Activated CD4-positive, CD25-positive, alpha-beta regulatory T cell treated with anti-CD3 and anti-CD28 coated beads, Interleukin-2, amount 50 U/mL, for 16 hours (primary cell): ENCODE results near the gene E2F2.

Experiments
- DNase-seq: peaks from one replicate; pipeline ENCODE4 v3.0.0-alpha.2; 2020; ENCODE audit warnings: low read depth, low spot score

The E2F2 gene

GRCh38 chr1:23562137-23562876, 31.3 kb upstream of the E2F2 start:
- DNase-seq: no peak

DNA sequence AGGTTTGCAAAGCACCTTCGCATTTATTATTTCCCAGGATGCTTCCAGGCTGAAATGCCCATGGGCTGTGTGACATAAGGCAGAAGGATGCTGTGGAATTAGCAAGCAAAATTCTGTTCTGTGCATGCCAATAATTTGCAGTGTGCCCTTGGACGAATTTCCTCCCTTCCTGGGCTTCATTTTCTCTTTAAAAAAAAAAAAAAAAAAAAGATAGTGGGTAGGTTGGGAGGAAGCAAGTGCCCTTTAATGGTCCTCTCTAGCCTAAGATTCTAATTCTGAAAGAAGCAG, 30.7 kb upstream of the E2F2 start:
- DNase-seq: no peak

DNA sequence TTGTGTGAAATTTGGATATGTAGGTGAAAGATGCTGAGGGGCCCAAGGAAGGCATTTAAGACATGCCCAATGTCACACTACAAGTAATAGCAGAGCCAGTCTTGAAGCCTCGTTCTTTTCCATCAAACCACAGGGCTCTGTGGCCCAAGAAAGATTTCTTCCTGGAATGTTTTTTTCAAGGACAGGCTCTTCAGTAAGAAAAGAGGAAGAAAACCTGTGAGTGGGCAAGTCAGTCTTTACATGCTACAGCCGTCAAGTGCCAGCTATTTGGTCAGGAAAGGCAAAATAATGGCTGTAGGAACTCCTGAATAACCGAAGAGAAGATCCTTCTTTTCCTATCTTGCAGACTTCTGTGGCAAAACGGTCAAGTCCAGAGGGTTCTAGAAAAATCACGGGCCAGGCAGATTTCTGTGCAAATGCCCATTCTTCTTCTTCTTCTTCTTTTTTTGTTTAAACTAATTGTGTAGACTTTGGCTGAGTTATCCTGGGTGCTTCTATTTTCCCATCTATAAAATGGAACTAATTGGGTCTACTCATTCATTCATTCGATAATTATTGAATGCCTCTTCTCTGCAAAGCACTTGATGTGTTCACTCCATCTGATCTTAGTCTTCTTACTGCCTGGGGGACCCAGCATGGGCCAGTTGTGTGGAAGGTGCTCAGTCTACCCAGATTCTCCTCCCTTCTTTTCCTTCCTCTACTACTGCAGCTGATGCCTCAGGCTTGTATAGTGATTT, 30.2 kb upstream of the E2F2 start:
- DNase-seq: no peak

DNA sequence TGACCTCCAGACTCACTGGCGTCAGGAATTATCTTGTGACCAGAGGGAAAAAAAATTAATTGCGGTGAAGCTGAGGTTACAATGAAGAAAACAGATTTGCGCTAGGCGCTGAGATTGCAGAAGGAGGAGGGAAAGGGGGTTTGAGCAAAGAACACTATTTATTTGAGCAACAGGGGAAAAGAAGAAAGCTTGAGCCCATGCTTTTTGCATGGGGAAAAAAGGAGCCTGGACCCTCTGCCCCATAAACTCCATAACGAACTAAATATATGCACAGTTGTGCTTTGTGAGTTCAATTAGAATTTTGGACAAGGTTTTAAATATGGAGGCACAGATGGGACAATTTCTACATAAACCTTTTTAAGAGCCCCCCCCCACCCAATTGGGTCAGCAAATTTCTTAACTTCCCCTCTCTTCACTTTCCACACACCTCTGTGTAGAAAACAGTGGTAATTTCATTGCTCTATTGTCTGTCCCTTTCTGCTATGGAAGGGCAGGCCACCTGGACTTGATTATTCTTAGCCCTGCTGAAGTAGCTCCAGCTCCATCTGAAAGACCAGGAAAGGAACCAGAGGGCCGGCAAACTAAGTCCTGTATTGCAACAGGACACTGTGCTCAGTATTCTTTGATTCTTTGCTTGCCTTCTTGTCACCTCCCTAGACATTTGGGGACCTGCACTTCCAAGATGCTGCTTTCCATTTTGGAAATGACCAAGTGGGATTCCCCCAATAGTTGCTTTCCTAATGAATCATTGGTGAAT, 29.1 kb upstream of the E2F2 start:
- DNase-seq: no peak

- peak; percentile 81 for DNase-seq
Measured at GRCh38 chr1:23559136-23559984, 28.3 kb upstream of the E2F2 start, which contains the start of gene ID3. ID3 (minus strand) TSS chr1:23559501; CDS start chr1:23559426, 75 bp downstream.

- DNase-seq: no peak
Measured at GRCh38 chr1:23558872-23559135, 27.8 kb upstream of the E2F2 start.

- DNase-seq: no peak
Measured at GRCh38 chr1:23558140-23558871, 27.3 kb upstream of the E2F2 start.

- DNase-seq: no peak
Measured at GRCh38 chr1:23557471-23558124, 26.6 kb upstream of the E2F2 start.

DNA sequence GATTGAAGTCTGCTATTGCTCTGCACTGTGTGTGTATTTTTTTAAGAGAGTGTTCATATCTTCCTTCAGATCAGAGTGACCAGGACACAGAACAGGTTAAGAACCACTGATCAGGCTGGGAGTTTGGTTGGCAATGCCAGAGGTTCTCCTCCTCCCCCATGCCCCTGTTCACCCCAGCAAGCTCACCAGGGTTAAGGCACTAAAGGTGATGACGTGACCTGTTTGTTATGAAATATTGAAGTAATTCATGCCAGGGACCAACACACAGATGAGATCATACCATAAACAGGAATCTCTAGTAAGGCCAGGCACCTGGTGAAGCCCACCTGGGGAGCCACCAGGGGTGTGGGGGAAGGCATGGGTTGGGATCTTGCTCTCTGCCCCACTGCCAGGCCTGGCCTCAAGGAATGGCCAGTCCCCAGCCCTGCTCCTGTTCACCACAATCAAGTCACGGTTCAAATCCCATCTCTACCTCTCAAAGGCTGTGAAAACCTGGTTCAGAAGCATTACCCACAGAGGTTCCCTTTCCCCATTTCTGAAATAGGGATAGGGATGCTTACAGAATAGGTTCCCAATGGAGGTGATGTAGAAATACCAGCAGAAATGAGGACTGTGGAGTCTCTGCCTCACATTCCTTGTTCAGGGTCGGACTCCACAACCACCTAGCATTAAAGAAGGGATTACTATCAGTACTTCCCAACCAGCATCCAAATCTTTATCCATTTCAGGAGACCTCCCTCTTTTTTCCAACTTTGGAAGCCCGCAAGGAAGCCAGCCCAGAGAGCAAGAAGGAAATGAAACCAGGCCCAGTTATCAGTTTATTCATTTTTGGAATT, 25.8 kb upstream of the E2F2 start:
- no peak for DNase-seq

DNA sequence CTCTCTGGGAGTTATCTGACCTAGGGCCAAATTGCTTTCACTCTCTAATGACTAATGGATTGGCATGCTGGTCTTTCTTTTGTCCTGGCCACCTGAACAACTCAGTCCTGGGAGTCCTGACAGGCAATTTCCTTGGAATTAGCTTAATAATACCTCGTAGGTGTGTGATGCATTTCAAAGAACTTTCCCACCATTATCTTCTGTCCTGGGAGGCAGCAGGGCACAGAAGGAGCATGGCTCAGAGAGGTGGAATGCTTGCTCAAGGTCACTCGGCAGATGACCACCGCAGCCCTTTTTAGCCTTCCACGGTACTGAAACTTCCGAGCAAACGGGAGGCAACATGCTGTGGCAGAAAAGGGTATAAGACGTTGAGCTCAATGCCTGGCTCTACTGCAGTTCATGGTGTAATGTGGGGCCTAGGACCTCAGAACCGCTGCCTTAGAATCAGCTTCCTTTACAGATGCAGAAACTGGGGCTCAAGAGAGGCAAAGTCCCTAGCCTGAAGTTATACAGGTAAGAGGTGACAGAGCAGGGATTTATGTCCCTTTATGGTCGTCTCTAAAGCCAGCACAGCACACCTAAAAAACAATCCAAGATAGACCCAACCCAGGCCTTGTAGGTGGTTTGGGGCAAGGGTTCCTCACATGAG, 25.1 kb upstream of the E2F2 start:
- DNase-seq: no peak

DNA sequence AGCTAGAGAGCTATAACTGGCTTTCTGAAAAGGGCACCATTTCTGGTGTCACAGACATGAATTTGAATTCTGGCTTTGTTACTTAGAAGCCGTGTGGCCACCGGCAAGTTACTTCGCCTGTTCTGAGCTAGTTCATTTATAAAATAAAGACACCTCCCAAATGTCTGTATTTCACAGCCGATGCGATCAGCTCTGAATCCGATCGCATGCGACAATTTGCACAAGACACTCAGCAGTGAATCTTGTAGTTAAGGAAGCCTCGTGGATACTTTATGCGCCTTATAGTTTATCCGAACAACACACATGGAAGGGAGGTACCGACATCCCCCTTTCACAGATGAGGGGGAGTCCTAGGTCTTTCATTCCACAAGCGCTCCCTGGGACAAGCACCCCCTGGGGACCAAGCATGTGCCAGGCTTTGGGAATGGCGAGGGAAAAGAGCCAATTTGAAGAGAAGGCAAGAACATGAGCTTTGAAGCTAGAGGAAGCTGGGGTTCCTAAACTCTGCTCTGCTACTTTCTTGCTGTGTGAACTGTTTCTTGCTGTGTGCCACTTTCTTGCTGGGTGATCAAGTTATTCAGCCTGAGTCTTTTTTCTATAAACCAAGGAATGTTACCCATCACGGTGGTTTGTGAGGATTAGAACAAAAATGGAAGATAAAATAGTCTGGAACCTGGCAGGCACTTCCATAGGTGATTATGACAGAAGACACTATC, 24.4 kb upstream of the E2F2 start:
- DNase-seq: no peak

DNA sequence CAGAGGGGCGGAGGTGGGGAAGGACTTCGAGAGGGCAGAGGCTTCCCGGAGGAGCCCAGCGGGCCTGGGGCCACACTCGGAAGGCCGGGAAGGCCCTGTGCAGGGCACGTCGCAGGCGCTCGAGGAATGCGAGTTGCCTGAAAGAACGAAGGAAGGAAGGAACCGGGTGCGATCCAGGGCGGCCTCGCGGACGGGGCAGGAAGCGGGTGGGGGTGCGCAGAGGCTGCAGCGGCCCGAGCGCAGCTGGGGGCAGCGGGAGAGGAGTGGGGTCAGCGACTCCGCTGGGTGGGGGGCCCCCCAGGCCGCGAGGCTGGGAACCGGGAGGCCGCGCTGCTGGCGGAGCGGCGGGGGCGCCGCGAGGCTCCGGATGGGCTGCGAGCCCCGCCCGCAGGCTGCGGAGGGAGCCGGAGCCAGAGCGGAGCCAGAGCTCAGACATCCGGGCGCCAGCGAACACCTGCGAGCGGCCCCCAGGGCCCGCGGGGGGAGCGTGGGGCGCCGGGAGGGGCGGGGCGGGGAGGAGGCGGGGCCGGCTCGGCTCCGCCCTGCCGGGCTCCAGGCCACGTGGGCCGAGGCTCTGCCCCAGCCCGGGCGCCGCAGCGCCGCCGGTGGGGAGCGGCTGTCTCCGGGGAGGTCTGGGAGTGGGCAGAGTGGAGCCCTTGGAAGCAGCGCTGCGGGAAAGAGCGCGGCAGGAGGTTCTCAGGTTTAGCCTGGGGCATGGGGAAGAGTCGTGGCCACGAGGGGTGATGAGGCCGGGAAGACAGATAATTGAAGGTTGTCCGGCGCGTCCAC, 23.6 kb upstream of the E2F2 start:
- peak; percentile 72 for DNase-seq

DNA sequence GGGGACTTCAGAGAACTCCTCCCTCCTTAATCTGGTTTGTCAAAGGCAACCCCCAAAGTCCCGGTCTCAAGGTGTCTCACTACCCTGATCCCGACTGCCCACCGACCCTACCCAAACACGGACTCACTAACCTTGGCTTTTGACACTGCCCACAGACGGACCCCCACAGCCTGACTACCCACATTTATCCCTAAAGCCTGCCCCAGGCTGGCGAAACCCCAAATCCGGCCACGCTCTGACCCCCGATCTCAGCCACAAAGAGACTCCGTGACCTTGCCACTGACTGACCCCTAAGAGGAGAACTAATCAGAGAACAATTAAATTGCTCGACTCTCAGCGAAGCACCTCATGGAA, 23.1 kb upstream of the E2F2 start:
- DNase-seq: no peak

GRCh38 chr1:23553231-23554126, 22.4 kb upstream of the E2F2 start:
- DNase-seq: no peak

- DNase-seq: no peak
Measured at GRCh38 chr1:23551849-23552248, 20.8 kb upstream of the E2F2 start.

- no peak for DNase-seq
Measured at GRCh38 chr1:23548704-23549143, 17.7 kb upstream of the E2F2 start.
